H1 (cell line): ENCODE data around the gene TANC1. TPM values are rescaled to one million over a fixed set of nuclear protein-coding genes. Genes with fewer than 3 reads are reported as not detected.

ENCODE experiments used
- CTCF ChIA-PET: fragments of 300-600 bp; sonication (Branson Sonifier 250); formaldehyde crosslinking; loops from one replicate; lab custom pipeline; 2021; ENCODE audit not compliant: partially characterized antibody; lab: Charles Lee
- POLR2A ChIA-PET: fragments of 300-600 bp; sonication (Branson Sonifier 250); formaldehyde crosslinking; loops from one replicate; lab custom pipeline; 2021; ENCODE audit warnings: inconsistent platforms; ENCODE audit not compliant: partially characterized antibody; lab: Charles Lee
- DNase-seq, 2 experiments: peaks; one replicate each; pipeline versions ENCODE4 v3.0.0 to v3.0.0-alpha.2; 2010 to 2022; ENCODE audit warnings: low spot score in 2 of 2, low read depth in 1 of 2, mixed read lengths in 1 of 2
- FAIRE-seq: peaks from 2 replicates; lab custom pipeline; 2011; peaks lifted over from hg19 to GRCh38; lab: Jason Lieb, UNC
- H2AFZ ChIP-seq: 2 replicates; pipeline ENCODE4 v1.8.1; 2012; ENCODE audit warnings: low read length, inconsistent platforms
- H2AK5ac ChIP-seq: 2 replicates; pipeline ENCODE4 v1.6.1; 2013; ENCODE audit warnings: low read depth, low read length
- H2BK120ac ChIP-seq: replicated peaks from 2 replicates; pipeline ENCODE3; 2013; ENCODE audit warnings: low read depth, low read length, inconsistent platforms
- H2BK12ac ChIP-seq: 2 replicates; pipeline ENCODE4 v1.6.1; 2013; ENCODE audit warnings: low read depth, low read length
- H2BK15ac ChIP-seq: 2 replicates; pipeline ENCODE4 v1.6.1; 2013; ENCODE audit warnings: low read length
- H2BK20ac ChIP-seq: 2 replicates; pipeline ENCODE4 v1.6.1; 2013; ENCODE audit warnings: low read length
- H2BK5ac ChIP-seq: 2 replicates; pipeline ENCODE4 v1.6.1; 2013; ENCODE audit warnings: low read depth, low read length
- H3K14ac ChIP-seq: 2 replicates; pipeline ENCODE4 v1.6.1; 2013; ENCODE audit warnings: inconsistent platforms; ENCODE audit not compliant: insufficient read length
- H3K18ac ChIP-seq: 2 replicates; pipeline ENCODE4 v1.6.1; 2013; ENCODE audit warnings: low read length; ENCODE audit errors: extremely low read depth
- H3K23ac ChIP-seq: 2 replicates; pipeline ENCODE4 v1.6.1; 2013; ENCODE audit warnings: inconsistent platforms; ENCODE audit not compliant: insufficient read length
- H3K23me2 ChIP-seq: 2 replicates; pipeline ENCODE4 v1.6.1; 2013; ENCODE audit warnings: low read depth, low read length
- H3K27ac ChIP-seq: 2 replicates; pipeline ENCODE4 v1.6.1; 2011; ENCODE audit warnings: low read depth, low read length, inconsistent platforms
- H3K27me3 ChIP-seq, 4 experiments: replicated peaks in 1 of 4; 1 replicate in 1 of 4; 2 replicates in 3 of 4; pipeline versions ENCODE4 v1.6.1 to v1.8.1; 2011 to 2013; ENCODE audit warnings: low read length in 3 of 4, mild to moderate bottlenecking in 3 of 4, inconsistent platforms in 2 of 4, mixed read lengths in 2 of 4, moderate library complexity in 1 of 4; ENCODE audit not compliant: control insufficient read depth in 3 of 4, insufficient read depth in 3 of 4; ENCODE audit errors: extremely low read depth in 1 of 4
- H3K36me3 ChIP-seq, 4 experiments: 2 replicates each; pipeline versions ENCODE4 v1.6.1 to v1.8.1; 2011 to 2013; ENCODE audit warnings: mild to moderate bottlenecking in 4 of 4, low read length in 3 of 4, moderate library complexity in 2 of 4, control low read depth in 1 of 4, inconsistent platforms in 1 of 4; ENCODE audit not compliant: insufficient read depth in 4 of 4, control insufficient read depth in 2 of 4
- H3K4ac ChIP-seq: replicated peaks from 2 replicates; pipeline ENCODE3; 2013; ENCODE audit warnings: low read length, low read depth, mixed read lengths, inconsistent platforms; ENCODE audit not compliant: insufficient read length
- H3K4me1 ChIP-seq, 4 experiments: replicated peaks in 1 of 4; 1 replicate in 1 of 4; 2 replicates in 3 of 4; pipeline versions ENCODE4 v1.6.1 to v1.8.1; 2011 to 2013; ENCODE audit warnings: low read length in 3 of 4, inconsistent platforms in 2 of 4, mixed read lengths in 1 of 4; ENCODE audit not compliant: insufficient read depth in 4 of 4, control insufficient read depth in 3 of 4
- H3K4me2 ChIP-seq, 2 experiments: 2 replicates each; pipeline versions ENCODE4 v1.6.1 to v1.8.1; 2011 to 2013; ENCODE audit warnings: low read depth in 2 of 2, low read length in 2 of 2, control low read depth in 1 of 2, inconsistent platforms in 1 of 2, mild to moderate bottlenecking in 1 of 2; ENCODE audit not compliant: insufficient read depth in 1 of 2
- H3K4me3 ChIP-seq, 4 experiments: fragments of 200-600, 300-600 bp in 1 of 4; sonication (generic), shearing (Covaris generic), sonication (Bioruptor Twin) in 1 of 4; 2 replicates each; pipeline versions ENCODE4 v1.5.1 to v1.8.1; 2011 to 2016; ENCODE audit warnings: low read length in 4 of 4, low read depth in 3 of 4, control low read depth in 2 of 4, inconsistent platforms in 2 of 4, mild to moderate bottlenecking in 2 of 4, mixed read lengths in 1 of 4, moderate library complexity in 1 of 4; ENCODE audit not compliant: insufficient read depth in 2 of 4; ENCODE audit errors: extremely low read depth in 1 of 4
- H3K56ac ChIP-seq: replicated peaks from 2 replicates; pipeline ENCODE3; 2013; ENCODE audit warnings: low read depth, mild to moderate bottlenecking, mixed read lengths, low read length, inconsistent platforms; ENCODE audit not compliant: insufficient read length
- H3K79me1 ChIP-seq: 2 replicates; pipeline ENCODE4 v1.6.1; 2013; ENCODE audit warnings: low read depth, low read length, control low read depth
- H3K79me2 ChIP-seq, 2 experiments: 2 replicates each; pipeline versions ENCODE4 v1.6.1 to v1.8.1; 2012 to 2013; ENCODE audit warnings: low read length in 2 of 2, mild to moderate bottlenecking in 2 of 2, inconsistent platforms in 1 of 2; ENCODE audit not compliant: insufficient read depth in 2 of 2, control insufficient read depth in 1 of 2
- H3K9ac ChIP-seq, 4 experiments: replicated peaks in 1 of 4; 1 replicate in 1 of 4; 2 replicates in 3 of 4; pipeline versions ENCODE4 v1.6.1 to v1.8.1; 2011 to 2013; ENCODE audit warnings: low read depth in 3 of 4, low read length in 3 of 4, control low read depth in 2 of 4, mild to moderate bottlenecking in 2 of 4, moderate library complexity in 2 of 4, inconsistent platforms in 1 of 4; ENCODE audit errors: extremely low read depth in 1 of 4
- H3K9me3 ChIP-seq, 2 experiments: 2 replicates each; pipeline versions ENCODE4 v1.6.1 to v1.8.1; 2012 to 2013; ENCODE audit warnings: mild to moderate bottlenecking in 2 of 2, moderate library complexity in 2 of 2, control low read depth in 1 of 2, inconsistent platforms in 1 of 2, low read depth in 1 of 2, low read length in 1 of 2, mixed read lengths in 1 of 2; ENCODE audit not compliant: insufficient read depth in 2 of 2
- H4K20me1 ChIP-seq, 2 experiments: replicated peaks in 1 of 2; 2 replicates each; pipeline versions ENCODE3 to v1.8.1; 2011 to 2013; ENCODE audit warnings: inconsistent platforms in 2 of 2, low read length in 2 of 2, mild to moderate bottlenecking in 1 of 2; ENCODE audit not compliant: insufficient read depth in 2 of 2, control insufficient read depth in 1 of 2
- H4K5ac ChIP-seq: 2 replicates; pipeline ENCODE4 v1.6.1; 2013; ENCODE audit warnings: low read length, low read depth, mixed read lengths, inconsistent platforms; ENCODE audit not compliant: insufficient read length
- H4K8ac ChIP-seq: 2 replicates; pipeline ENCODE4 v1.8.0; 2013; ENCODE audit warnings: mild to moderate bottlenecking, moderate library complexity, low read length, inconsistent platforms; ENCODE audit not compliant: insufficient read depth; ENCODE audit errors: extremely low read depth
- H4K91ac ChIP-seq: replicated peaks from 2 replicates; pipeline ENCODE3; 2013; ENCODE audit warnings: low read length, mixed read lengths, inconsistent platforms; ENCODE audit not compliant: insufficient read length
- ASH2L ChIP-seq: fragments of 200-600, 300-600 bp; sonication (generic); IDR thresholded peaks from one replicate; pipeline ENCODE4 v1.7.1; 2017; ENCODE audit warnings: low read length
- CEBPB ChIP-seq: IDR thresholded peaks from 2 replicates; pipeline ENCODE4 v1.6.1; 2012; ENCODE audit warnings: low read depth, low read length
- GTF2F1 ChIP-seq: IDR thresholded peaks from 2 replicates; pipeline ENCODE4 v1.6.1; 2012; ENCODE audit warnings: low read depth, low read length, improper control_type of control experiment, borderline replicate concordance
- NANOG ChIP-seq: IDR thresholded peaks from 2 replicates; pipeline ENCODE4 v1.6.1; 2011; ENCODE audit warnings: low read length, low read depth, mild to moderate bottlenecking, inconsistent platforms; ENCODE audit not compliant: insufficient read depth, poor library complexity, severe bottlenecking
- RBBP5 ChIP-seq: IDR thresholded peaks from 2 replicates; pipeline ENCODE4 v1.7.1; 2012; ENCODE audit warnings: low read depth, mild to moderate bottlenecking, inconsistent platforms, low read length, moderate library complexity, borderline replicate concordance
- RXRA ChIP-seq: IDR thresholded peaks from 2 replicates; pipeline ENCODE4 v1.6.1; 2011; ENCODE audit warnings: low read depth, mild to moderate bottlenecking, low read length, moderate library complexity; ENCODE audit not compliant: insufficient read depth
- TBP ChIP-seq: IDR thresholded peaks from 2 replicates; pipeline ENCODE4 v1.6.1; 2011; ENCODE audit warnings: low read depth, low read length, improper control_type of control experiment
- YY1 ChIP-seq: IDR thresholded peaks from 2 replicates; pipeline ENCODE4 v1.6.1; 2011; ENCODE audit warnings: low read depth, mild to moderate bottlenecking, low read length
- WGBS, 2 experiments: shearing (Covaris generic) in 1 of 2; methylation state at CpG; one replicate each; pipeline versions ENCODE4 v1.1.6 to v1.1.7; 2013 to 2015; ENCODE audit warnings: low lambda C conversion rate in 2 of 2, mixed read lengths in 2 of 2, inconsistent platforms in 1 of 2, low coverage in 1 of 2, missing lambda C conversion rate in 1 of 2; ENCODE audit not compliant: insufficient replicate concordance in 2 of 2, insufficient coverage in 1 of 2, insufficient read length in 1 of 2; ENCODE audit errors: extremely low coverage in 1 of 2, missing lambda C conversion rate in 1 of 2; 5-methylcytosine and 5-hydroxymethylcytosine counted together
- polyA plus RNA-seq, 7 experiments: library from polyadenylated mRNA; depleted of rRNA in 3 of 7; stranded (reverse) in 5 of 7; unstranded in 2 of 7; fragments of >200 nt in 5 of 7; fragments of 200-250 nt in 2 of 7; gene quantifications; 1 replicate in 5 of 7; 2 replicates in 1 of 7; 4 replicates in 1 of 7; pipeline versions ENCODE4 v1.2.1 to v1.2.3, GENCODE V29; 2011 to 2013; ENCODE audit warnings: missing spikeins in 2 of 7, mixed read lengths in 2 of 7
- total RNA-seq: library from RNA; stranded (reverse); fragmentation: NEBNext Ultra II Directional; extraction: Animal tissue kit (Norgen Biotek cat#: 25700); gene quantifications from 2 replicates; pipeline ENCODE4 v1.2.1, GENCODE V29; 2021

Gene TANC1
- total and polyA plus RNA-seq, 2 of the 8 experiments (the other 6 are each of a cell fraction or from before 2014, with no cell fraction given), result 4.1 to 7.6 TPM

GRCh38 chr2:159072795-159073194, 104.4 kb downstream of the TANC1 start:
- no peak overlapping the region for H3K4me2 ChIP-seq

More at GRCh38 chr2:159072795-159073194, 104.4 kb downstream of the TANC1 start:
- Histone ChIP-seq H3K27ac (no peak overlapping the region), H3K79me1 (no peaks in the 10 kb centered on the region), H3K23ac (no peak overlapping the region), H3K14ac (no peak overlapping the region), H2BK5ac (no peak overlapping the region), H3K4me3 (no peak overlapping the region), H4K5ac (no peak overlapping the region), H2BK120ac (no peak overlapping the region), H3K23me2 (no peaks in the 10 kb centered on the region), H2AFZ (no peak overlapping the region), H3K79me2 (no peaks in the 10 kb centered on the region), H4K8ac (no peak overlapping the region), H4K91ac (no peak overlapping the region), H2BK15ac (no peak overlapping the region), H3K18ac (no peak overlapping the region), H2AK5ac (no peak overlapping the region), H3K56ac (no peak overlapping the region), H3K9ac (no peak overlapping the region), H2BK12ac (no peak overlapping the region), H3K27me3 (no peaks in the 10 kb centered on the region), H4K20me1 (no peaks in the 10 kb centered on the region), H3K9me3 (no peaks in the 10 kb centered on the region), H3K36me3 (no peaks in the 10 kb centered on the region), H3K4me1 (no peaks in the 10 kb centered on the region), H2BK20ac (no peak overlapping the region), H3K4ac (no peak overlapping the region)
- TF ChIP-seq RBBP5 (no peak), CEBPB (no peak), GTF2F1 (no peak), YY1 (no peak), TBP (no peak), ASH2L (no peak), NANOG (no peak), RXRA (no peak)
- FAIRE-seq (no peak), DNase-seq (no peak)
- 90% methylated on average over 2 of the region's 2 CpGs; no CpG with 5 or more reads in 1 of the 2 experiments for WGBS, 2 experiments
- POLR2A ChIA-PET, result interaction anchor here (0.7 kb wide), 1 partner anchor 72 kb away, joined by 3 read pairs; no protein-coding TSS in a partner anchor
- CTCF ChIA-PET, result interaction anchor here (0.6 to 2.0 kb wide), 4 partner anchors 18 to 446 kb away, joined by 3 to 7 read pairs (median 4); no protein-coding TSS in a partner anchor
